HepG2 (cell line): ENCODE measurements around the gene PFDN2. TPM values are rescaled to one million over a fixed set of nuclear protein-coding genes. Genes with fewer than 3 reads are reported as not detected.

ENCODE experiments used
- CAMTA2 ChIP-seq: sonication (generic); formaldehyde crosslinking; IDR thresholded peaks from 2 replicates; pipeline ENCODE4 v1.4.0; 2020; ENCODE audit warnings: mild to moderate bottlenecking, missing genetic modification reagents, borderline replicate concordance
- HOMEZ ChIP-seq: IDR thresholded peaks from 2 replicates; pipeline ENCODE4 v1.6.1; 2016; ENCODE audit warnings: low read depth
- NCOR1 ChIP-seq: fragments of 200-600 bp; sonication (generic); IDR thresholded peaks from 2 replicates; pipeline ENCODE4 v1.7.0; 2017; ENCODE audit warnings: antibody characterized with exemption, low read length, borderline replicate concordance
- PRPF4 ChIP-seq: fragments of 200-400 bp; formaldehyde crosslinking; IDR thresholded peaks from 2 replicates; pipeline ENCODE4 v1.6.1; 2016; ENCODE audit warnings: low read length, low read depth; ENCODE audit not compliant: poor library complexity, severe bottlenecking
- SOX5 ChIP-seq: IDR thresholded peaks from 2 replicates; pipeline ENCODE4 v1.6.1; 2016; ENCODE audit warnings: borderline replicate concordance
- ZNF296 ChIP-seq: sonication (generic); formaldehyde crosslinking; conservative IDR thresholded peaks from 2 replicates; pipeline ENCODE4 v1.5.0; 2020; ENCODE audit warnings: mild to moderate bottlenecking, missing genetic modification reagents
- ZNF558 ChIP-seq: sonication (generic); formaldehyde crosslinking; IDR thresholded peaks from 2 replicates; pipeline ENCODE4 v1.9.0; 2022; ENCODE audit warnings: mild to moderate bottlenecking, missing genetic modification reagents, borderline replicate concordance
- ZXDC ChIP-seq: sonication (generic); formaldehyde crosslinking; IDR thresholded peaks from 2 replicates; pipeline ENCODE4 v1.5.0; 2020; ENCODE audit warnings: mild to moderate bottlenecking, missing genetic modification reagents
- polyA plus RNA-seq, 8 experiments: library from polyadenylated mRNA; depleted of rRNA in 3 of 8; stranded (reverse) in 7 of 8; unstranded in 1 of 8; fragments of >200 nt; fragmentation: Illumina TruSeq in 4 of 8; extraction: Trizol in 4 of 8; gene quantifications; 2 replicates each; pipeline versions ENCODE4 v1.2.1 to v1.2.3, GENCODE V29; 2011 to 2016; ENCODE audit warnings: low read depth in 4 of 8, missing spikeins in 1 of 8, mixed read lengths in 1 of 8; ENCODE audit not compliant: insufficient read depth in 1 of 8
- total RNA-seq, 5 experiments: library from RNA; depleted of rRNA; stranded (reverse); fragments of >200 nt; fragmentation: Illumina TruSeq; extraction: Trizol; gene quantifications; 2 replicates each; pipeline ENCODE4 v1.2.3, GENCODE V29; 2016; ENCODE audit warnings: low read depth in 1 of 5
- TF ChIP-seq, protein P1 (sequence below): sonication (generic); formaldehyde crosslinking; IDR thresholded peaks from 2 replicates; pipeline ENCODE4 v1.8.1; 2022; ENCODE audit warnings: low read depth, mild to moderate bottlenecking, missing genetic modification reagents
- TF ChIP-seq, protein P2 (sequence below): sonication (generic); formaldehyde crosslinking; IDR thresholded peaks from 2 replicates; pipeline ENCODE4 v1.4.0; 2020; ENCODE audit warnings: missing genetic modification reagents
- TF ChIP-seq, protein P3 (sequence below): sonication (generic); formaldehyde crosslinking; IDR thresholded peaks from 2 replicates; pipeline ENCODE4 v1.5.0; 2020; ENCODE audit warnings: missing genetic modification reagents
- TF ChIP-seq, protein P4 (sequence below): sonication (generic); formaldehyde crosslinking; IDR thresholded peaks from 2 replicates; pipeline ENCODE4 v1.4.0; 2020; ENCODE audit warnings: mild to moderate bottlenecking, low read depth, missing genetic modification reagents

The PFDN2 gene
- total and polyA plus RNA-seq, 2 of the 13 experiments (the other 11 are each of a cell fraction or from before 2014, with no cell fraction given) = 62.6 to 63.6 TPM

GRCh38 chr1:161072751-161073449 lies 44.9 kb downstream of the PFDN2 start (continued):
- TF ChIP-seq, protein P1, sequence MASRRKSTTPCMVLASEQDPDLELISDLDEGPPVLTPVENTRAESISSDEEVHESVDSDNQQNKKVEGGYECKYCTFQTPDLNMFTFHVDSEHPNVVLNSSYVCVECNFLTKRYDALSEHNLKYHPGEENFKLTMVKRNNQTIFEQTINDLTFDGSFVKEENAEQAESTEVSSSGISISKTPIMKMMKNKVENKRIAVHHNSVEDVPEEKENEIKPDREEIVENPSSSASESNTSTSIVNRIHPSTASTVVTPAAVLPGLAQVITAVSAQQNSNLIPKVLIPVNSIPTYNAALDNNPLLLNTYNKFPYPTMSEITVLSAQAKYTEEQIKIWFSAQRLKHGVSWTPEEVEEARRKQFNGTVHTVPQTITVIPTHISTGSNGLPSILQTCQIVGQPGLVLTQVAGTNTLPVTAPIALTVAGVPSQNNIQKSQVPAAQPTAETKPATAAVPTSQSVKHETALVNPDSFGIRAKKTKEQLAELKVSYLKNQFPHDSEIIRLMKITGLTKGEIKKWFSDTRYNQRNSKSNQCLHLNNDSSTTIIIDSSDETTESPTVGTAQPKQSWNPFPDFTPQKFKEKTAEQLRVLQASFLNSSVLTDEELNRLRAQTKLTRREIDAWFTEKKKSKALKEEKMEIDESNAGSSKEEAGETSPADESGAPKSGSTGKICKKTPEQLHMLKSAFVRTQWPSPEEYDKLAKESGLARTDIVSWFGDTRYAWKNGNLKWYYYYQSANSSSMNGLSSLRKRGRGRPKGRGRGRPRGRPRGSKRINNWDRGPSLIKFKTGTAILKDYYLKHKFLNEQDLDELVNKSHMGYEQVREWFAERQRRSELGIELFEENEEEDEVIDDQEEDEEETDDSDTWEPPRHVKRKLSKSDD = 0 out of 2 replicates have a peak, but pooled peaks have one; percentile 33
- TF ChIP-seq, protein P2, sequence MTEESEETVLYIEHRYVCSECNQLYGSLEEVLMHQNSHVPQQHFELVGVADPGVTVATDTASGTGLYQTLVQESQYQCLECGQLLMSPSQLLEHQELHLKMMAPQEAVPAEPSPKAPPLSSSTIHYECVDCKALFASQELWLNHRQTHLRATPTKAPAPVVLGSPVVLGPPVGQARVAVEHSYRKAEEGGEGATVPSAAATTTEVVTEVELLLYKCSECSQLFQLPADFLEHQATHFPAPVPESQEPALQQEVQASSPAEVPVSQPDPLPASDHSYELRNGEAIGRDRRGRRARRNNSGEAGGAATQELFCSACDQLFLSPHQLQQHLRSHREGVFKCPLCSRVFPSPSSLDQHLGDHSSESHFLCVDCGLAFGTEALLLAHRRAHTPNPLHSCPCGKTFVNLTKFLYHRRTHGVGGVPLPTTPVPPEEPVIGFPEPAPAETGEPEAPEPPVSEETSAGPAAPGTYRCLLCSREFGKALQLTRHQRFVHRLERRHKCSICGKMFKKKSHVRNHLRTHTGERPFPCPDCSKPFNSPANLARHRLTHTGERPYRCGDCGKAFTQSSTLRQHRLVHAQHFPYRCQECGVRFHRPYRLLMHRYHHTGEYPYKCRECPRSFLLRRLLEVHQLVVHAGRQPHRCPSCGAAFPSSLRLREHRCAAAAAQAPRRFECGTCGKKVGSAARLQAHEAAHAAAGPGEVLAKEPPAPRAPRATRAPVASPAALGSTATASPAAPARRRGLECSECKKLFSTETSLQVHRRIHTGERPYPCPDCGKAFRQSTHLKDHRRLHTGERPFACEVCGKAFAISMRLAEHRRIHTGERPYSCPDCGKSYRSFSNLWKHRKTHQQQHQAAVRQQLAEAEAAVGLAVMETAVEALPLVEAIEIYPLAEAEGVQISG (CRISPR knock-in tag) = peak; percentile 17; the same call in 1 of the 2 replicates
- TF ChIP-seq CAMTA2 (CRISPR knock-in tag) = 0 out of 2 replicates have a peak, but pooled peaks have one; percentile 18
- TF ChIP-seq, protein P3, sequence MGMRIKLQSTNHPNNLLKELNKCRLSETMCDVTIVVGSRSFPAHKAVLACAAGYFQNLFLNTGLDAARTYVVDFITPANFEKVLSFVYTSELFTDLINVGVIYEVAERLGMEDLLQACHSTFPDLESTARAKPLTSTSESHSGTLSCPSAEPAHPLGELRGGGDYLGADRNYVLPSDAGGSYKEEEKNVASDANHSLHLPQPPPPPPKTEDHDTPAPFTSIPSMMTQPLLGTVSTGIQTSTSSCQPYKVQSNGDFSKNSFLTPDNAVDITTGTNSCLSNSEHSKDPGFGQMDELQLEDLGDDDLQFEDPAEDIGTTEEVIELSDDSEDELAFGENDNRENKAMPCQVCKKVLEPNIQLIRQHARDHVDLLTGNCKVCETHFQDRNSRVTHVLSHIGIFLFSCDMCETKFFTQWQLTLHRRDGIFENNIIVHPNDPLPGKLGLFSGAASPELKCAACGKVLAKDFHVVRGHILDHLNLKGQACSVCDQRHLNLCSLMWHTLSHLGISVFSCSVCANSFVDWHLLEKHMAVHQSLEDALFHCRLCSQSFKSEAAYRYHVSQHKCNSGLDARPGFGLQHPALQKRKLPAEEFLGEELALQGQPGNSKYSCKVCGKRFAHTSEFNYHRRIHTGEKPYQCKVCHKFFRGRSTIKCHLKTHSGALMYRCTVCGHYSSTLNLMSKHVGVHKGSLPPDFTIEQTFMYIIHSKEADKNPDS (CRISPR knock-in tag) = no peak
- TF ChIP-seq PRPF4 = no peak
- TF ChIP-seq ZNF296 (CRISPR knock-in tag) = peak; percentile 24; the same call in 1 of the 2 replicates
- 0 out of 2 replicates have a peak, but pooled peaks have one; percentile 24 for TF ChIP-seq NCOR1
- TF ChIP-seq, protein P4, sequence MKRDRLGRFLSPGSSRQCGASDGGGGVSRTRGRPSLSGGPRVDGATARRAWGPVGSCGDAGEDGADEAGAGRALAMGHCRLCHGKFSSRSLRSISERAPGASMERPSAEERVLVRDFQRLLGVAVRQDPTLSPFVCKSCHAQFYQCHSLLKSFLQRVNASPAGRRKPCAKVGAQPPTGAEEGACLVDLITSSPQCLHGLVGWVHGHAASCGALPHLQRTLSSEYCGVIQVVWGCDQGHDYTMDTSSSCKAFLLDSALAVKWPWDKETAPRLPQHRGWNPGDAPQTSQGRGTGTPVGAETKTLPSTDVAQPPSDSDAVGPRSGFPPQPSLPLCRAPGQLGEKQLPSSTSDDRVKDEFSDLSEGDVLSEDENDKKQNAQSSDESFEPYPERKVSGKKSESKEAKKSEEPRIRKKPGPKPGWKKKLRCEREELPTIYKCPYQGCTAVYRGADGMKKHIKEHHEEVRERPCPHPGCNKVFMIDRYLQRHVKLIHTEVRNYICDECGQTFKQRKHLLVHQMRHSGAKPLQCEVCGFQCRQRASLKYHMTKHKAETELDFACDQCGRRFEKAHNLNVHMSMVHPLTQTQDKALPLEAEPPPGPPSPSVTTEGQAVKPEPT (CRISPR knock-in tag) = no peak; the same call in 1 of the 2 replicates
- TF ChIP-seq SOX5 = peak; percentile 24; the same call in 1 of the 2 replicates
- 0 out of 2 replicates have a peak, but pooled peaks have one; percentile 53 for TF ChIP-seq ZXDC (CRISPR knock-in tag)
- TF ChIP-seq HOMEZ (CRISPR knock-in tag) = no peak
- TF ChIP-seq ZNF558 (CRISPR knock-in tag) = 0 out of 2 replicates have a peak, but pooled peaks have one; percentile 57
